GM23338 (cell line): Measurements from ENCODE around the gene TLE3. TPM values are rescaled to one million over a fixed set of nuclear protein-coding genes. Genes with fewer than 3 reads are reported as not detected.

ENCODE experiments used
- ATAC-seq: fragments of 200-7000 bp; cut with Tn5 transposase; 3 replicates; pipeline ENCODE4 v1.9.1; 2020
- DNase-seq: peaks from one replicate; pipeline ENCODE4 v3.0.0-alpha.2; 2015; ENCODE audit warnings: low spot score
- H2AFZ ChIP-seq: fragments of 200-600 bp; sonication (generic); 2 replicates; pipeline ENCODE4 v1.8.0; 2016; ENCODE audit warnings: antibody characterized with exemption, mild to moderate bottlenecking, moderate library complexity
- H3F3A ChIP-seq: fragments of 200-600 bp; sonication (generic); replicated peaks from 2 replicates; pipeline ENCODE4 v1.8.0; 2017; ENCODE audit warnings: antibody characterized with exemption, mixed run types, low read depth
- H3K27ac ChIP-seq: fragments of 200-600 bp; sonication (generic); 2 replicates; pipeline ENCODE4 v1.6.1; 2016; ENCODE audit warnings: low read depth
- H3K27me3 ChIP-seq: fragments of 200-600 bp; sonication (generic); 2 replicates; pipeline ENCODE4 v1.8.0; 2016; ENCODE audit warnings: mild to moderate bottlenecking, mixed run types, moderate library complexity; ENCODE audit not compliant: insufficient read depth
- H3K36me3 ChIP-seq: fragments of 200-600 bp; sonication (generic); 2 replicates; pipeline ENCODE4 v1.8.0; 2016; ENCODE audit warnings: mild to moderate bottlenecking; ENCODE audit not compliant: insufficient read depth
- H3K4me1 ChIP-seq: fragments of 200-600 bp; sonication (generic); 2 replicates; pipeline ENCODE4 v1.8.0; 2016; ENCODE audit warnings: mild to moderate bottlenecking, moderate library complexity; ENCODE audit not compliant: insufficient read depth
- H3K4me2 ChIP-seq: fragments of 200-600 bp; sonication (generic); 2 replicates; pipeline ENCODE4 v1.7.1; 2017; ENCODE audit warnings: mixed run types
- H3K4me3 ChIP-seq: fragments of 200-600 bp; sonication (generic); 2 replicates; pipeline ENCODE4 v1.6.1; 2016; ENCODE audit warnings: mixed run types
- H3K79me2 ChIP-seq: fragments of 200-600 bp; sonication (generic); replicated peaks from 2 replicates; pipeline ENCODE4 v1.8.0; 2017; ENCODE audit warnings: mild to moderate bottlenecking; ENCODE audit not compliant: insufficient read depth
- H3K9me2 ChIP-seq: fragments of 200-600 bp; sonication (generic); 2 replicates; pipeline ENCODE4 v1.8.0; 2017; ENCODE audit not compliant: insufficient read depth
- H4K20me1 ChIP-seq: fragments of 200-600 bp; sonication (generic); replicated peaks from 2 replicates; pipeline ENCODE4 v1.8.0; 2017; ENCODE audit warnings: mild to moderate bottlenecking; ENCODE audit not compliant: insufficient read depth
- H3K27ac Mint-ChIP-seq: 2 replicates; pipeline ENCODE4 v1.8.0; 2020; ENCODE audit warnings: inconsistent platforms, mild to moderate bottlenecking, moderate library complexity, mixed read lengths
- H3K27me3 Mint-ChIP-seq: 3 replicates; pipeline ENCODE4 v1.8.0; 2022; ENCODE audit warnings: low read depth, mild to moderate bottlenecking, moderate library complexity, mixed read lengths, inconsistent platforms; ENCODE audit not compliant: insufficient read depth, poor library complexity
- H3K36me3 Mint-ChIP-seq: 3 replicates; pipeline ENCODE4 v1.8.0; 2021; ENCODE audit warnings: low read depth, mild to moderate bottlenecking, inconsistent platforms, moderate library complexity, mixed read lengths
- H3K4me1 Mint-ChIP-seq: 3 replicates; pipeline ENCODE4 v1.8.0; 2020; ENCODE audit warnings: mild to moderate bottlenecking, inconsistent platforms, mixed read lengths
- H3K4me3 Mint-ChIP-seq: 3 replicates; pipeline ENCODE4 v1.8.0; 2021; ENCODE audit warnings: moderate library complexity, mild to moderate bottlenecking, inconsistent platforms, mixed read lengths
- H3K9me3 Mint-ChIP-seq: 3 replicates; pipeline ENCODE4 v1.8.0; 2020; ENCODE audit warnings: moderate library complexity, mild to moderate bottlenecking, inconsistent platforms, mixed read lengths
- CREB1 ChIP-seq: fragments of 250-450 bp; sonication (Bioruptor Pico); IDR thresholded peaks from 2 replicates; pipeline ENCODE4 v1.5.0; 2020; ENCODE audit warnings: low read depth, mild to moderate bottlenecking, moderate library complexity
- CTCF ChIP-seq, 2 experiments: fragments of 200-600 bp in 1 of 2; sonication (generic) in 1 of 2; conservative IDR thresholded peaks; 2 replicates each; pipeline versions ENCODE4 v1.5.1 to v1.6.1; 2016 to 2017; ENCODE audit warnings: antibody characterized with exemption in 2 of 2, low read depth in 2 of 2, mild to moderate bottlenecking in 2 of 2, moderate library complexity in 1 of 2
- ETS1 ChIP-seq: IDR thresholded peaks from 2 replicates; pipeline ENCODE4 v1.6.1; 2016; ENCODE audit warnings: antibody characterized with exemption
- EZH2 ChIP-seq: fragments of 200-600 bp; sonication (generic); IDR thresholded peaks from one replicate; pipeline ENCODE4 v1.8.0; 2017; ENCODE audit warnings: antibody characterized with exemption, mild to moderate bottlenecking, low read depth; ENCODE audit not compliant: unreplicated experiment
- EZH2phosphoT487 ChIP-seq: fragments of 200-600 bp; sonication (generic); IDR thresholded peaks from one replicate; pipeline ENCODE4 v1.8.1; 2018; ENCODE audit warnings: antibody characterized with exemption; ENCODE audit not compliant: unreplicated experiment
- JUNB ChIP-seq: IDR thresholded peaks from one replicate; pipeline ENCODE4 v1.6.1; 2016; ENCODE audit warnings: antibody characterized with exemption; ENCODE audit not compliant: unreplicated experiment
- NANOG ChIP-seq: IDR thresholded peaks from 2 replicates; pipeline ENCODE4 v1.6.1; 2016; ENCODE audit warnings: antibody characterized with exemption, borderline replicate concordance
- POLR2AphosphoS5 ChIP-seq: IDR thresholded peaks from 2 replicates; pipeline ENCODE4 v1.6.1; 2016; ENCODE audit warnings: antibody characterized with exemption, low read depth
- REST ChIP-seq: IDR thresholded peaks from one replicate; pipeline ENCODE4 v1.6.1; 2018; ENCODE audit warnings: antibody characterized with exemption; ENCODE audit not compliant: unreplicated experiment
- STAT1 ChIP-seq: IDR thresholded peaks from one replicate; pipeline ENCODE4 v1.6.1; 2016; ENCODE audit warnings: antibody characterized with exemption; ENCODE audit not compliant: unreplicated experiment
- ZNF114 ChIP-seq: fragments of 250-450 bp; sonication (Bioruptor Pico); IDR thresholded peaks from 2 replicates; pipeline ENCODE4 v1.5.0; 2020; ENCODE audit warnings: mild to moderate bottlenecking, moderate library complexity
- ZNF331 ChIP-seq: fragments of 250-450 bp; sonication (Bioruptor Pico); IDR thresholded peaks from 2 replicates; pipeline ENCODE4 v1.5.0; 2020; ENCODE audit warnings: low read depth, mild to moderate bottlenecking, moderate library complexity
- ZNF462 ChIP-seq: fragments of 250-450 bp; sonication (Bioruptor Pico); IDR thresholded peaks from 2 replicates; pipeline ENCODE4 v1.5.0; 2020; ENCODE audit warnings: mild to moderate bottlenecking, moderate library complexity
- polyA plus RNA-seq: library from polyadenylated mRNA; unstranded; fragments of >200 nt; fragmentation: Nextera tagmentation; extraction: Ambion mirVana; gene quantifications from 2 replicates; pipeline ENCODE4 v1.2.1, GENCODE V29; 2016
- total RNA-seq: library from RNA; depleted of rRNA; stranded (reverse); fragments of >200 nt; shearing (Covaris generic); gene quantifications from 2 replicates; pipeline ENCODE4 v1.2.3, GENCODE V29; 2014

The TLE3 gene
- total and polyA plus RNA-seq, 2 experiments from 2014 or later, result 10.4 to 79.5 TPM

- H3K27me3 Mint-ChIP-seq, result peaks cover 9% of the 10 kb centered on the region
- TF ChIP-seq JUNB (no peak), ETS1 (no peak), CREB1 (no peak), ZNF462 (CRISPR knock-in tag) (no peak), ZNF114 (CRISPR knock-in tag) (no peak), REST (no peak), EZH2 (no peak), NANOG (no peak), CTCF (conservative IDR thresholded peaks at IDR 0.05; ENCODE audit: low read depth in 2 of 2) (no peak), POLR2AphosphoS5 (no peak), EZH2phosphoT487 (no peak), ZNF331 (CRISPR knock-in tag) (no peak), STAT1 (no peak)
- Histone ChIP-seq H3F3A (no peaks in the 10 kb centered on the region), H4K20me1 (no peaks in the 10 kb centered on the region), H2AFZ (no peak overlapping the region), H3K9me2 (no peaks in the 10 kb centered on the region), H3K4me2 (no peak overlapping the region), H3K27ac (no peak overlapping the region), H3K4me3 (no peak overlapping the region), H3K36me3 (no peaks in the 10 kb centered on the region), H3K4me1 (no peaks in the 10 kb centered on the region), H3K27me3 (no peaks in the 10 kb centered on the region), H3K79me2 (no peaks in the 10 kb centered on the region)
- DNase-seq (no peak), ATAC-seq (no peak)
- H3K4me1 Mint-ChIP-seq, result no peaks in the 10 kb centered on the region; the same call in 2 of the 3 replicates
- H3K36me3 Mint-ChIP-seq, result no peaks in the 10 kb centered on the region
- no peak overlapping the region for H3K4me3 Mint-ChIP-seq
- no peaks in the 10 kb centered on the region for H3K9me3 Mint-ChIP-seq
- no peak overlapping the region for H3K27ac Mint-ChIP-seq
Observed at GRCh38 chr15:70125605-70126004, 27.9 kb upstream of the TLE3 start.
